ENCODE measurements around the gene KRTAP10-1. TPM values are rescaled to one million over a fixed set of nuclear protein-coding genes. Genes with fewer than 3 reads are reported as not detected.

KRTAP10-1 gene
- total RNA-seq, 6 donors from 2014 or later = not detected

DNA sequence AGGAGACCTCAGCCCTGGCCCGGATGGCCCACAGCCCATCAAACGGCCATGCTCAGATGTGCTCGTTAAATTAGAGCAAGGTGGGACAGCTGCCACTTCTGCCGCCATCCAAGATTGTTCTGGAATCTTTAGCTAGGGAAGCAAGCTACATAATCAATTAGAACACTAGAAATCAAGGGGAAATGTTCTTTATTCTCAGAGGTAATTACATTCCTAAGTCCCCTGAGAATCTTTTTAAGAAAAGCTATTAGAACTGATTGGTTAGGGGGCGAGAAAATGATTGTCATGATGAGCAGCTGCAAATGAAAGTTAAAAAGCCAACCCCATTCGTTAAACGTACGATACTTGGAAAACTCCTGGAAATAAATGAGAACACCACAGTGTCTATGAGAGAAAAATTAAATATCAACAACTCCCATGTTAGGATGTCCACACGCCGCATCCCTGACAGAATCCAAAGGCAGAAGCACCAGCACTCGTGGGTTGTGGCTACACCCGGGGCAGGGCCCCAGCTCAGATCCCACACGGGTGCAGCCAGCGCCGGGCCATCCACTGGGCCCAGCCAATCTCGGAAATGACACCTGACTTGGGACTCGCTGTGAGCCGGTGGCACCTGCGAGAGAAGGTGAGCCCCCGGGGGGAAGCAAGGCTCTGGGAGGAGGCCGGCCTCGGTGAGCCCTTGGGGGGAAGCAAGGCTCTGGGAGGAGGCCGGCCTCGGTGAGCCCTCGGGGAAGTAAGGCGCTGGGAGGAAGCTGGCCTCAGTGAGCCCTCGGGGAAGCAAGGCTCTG is 37.6 kb downstream of the KRTAP10-1 start:
- Histone ChIP-seq H3K27me3 (no peaks in the 10 kb centered on the region), H3K9me3 (no peaks in the 10 kb centered on the region), H3K4me1 (peaks cover 0 to 10% (median 6%) of the 10 kb centered on the region in 4 donors), H3K36me3 (no peaks in the 10 kb centered on the region), H3K27ac (no peak overlapping the region), H3K4me3 (no peak overlapping the region)
- DNase-seq (peak in 1 of 2 donors; percentile 64), ATAC-seq (ENCODE audit: low FRiP score in 2 of 2) (no peak)
- no peak for TF ChIP-seq EP300 (IDR thresholded peaks at IDR 0.05)
- TF ChIP-seq POLR2A (IDR thresholded peaks at IDR 0.05) = no peak
- no peak for TF ChIP-seq POLR2AphosphoS5 (IDR thresholded peaks at IDR 0.05)
- TF ChIP-seq, protein P1, sequence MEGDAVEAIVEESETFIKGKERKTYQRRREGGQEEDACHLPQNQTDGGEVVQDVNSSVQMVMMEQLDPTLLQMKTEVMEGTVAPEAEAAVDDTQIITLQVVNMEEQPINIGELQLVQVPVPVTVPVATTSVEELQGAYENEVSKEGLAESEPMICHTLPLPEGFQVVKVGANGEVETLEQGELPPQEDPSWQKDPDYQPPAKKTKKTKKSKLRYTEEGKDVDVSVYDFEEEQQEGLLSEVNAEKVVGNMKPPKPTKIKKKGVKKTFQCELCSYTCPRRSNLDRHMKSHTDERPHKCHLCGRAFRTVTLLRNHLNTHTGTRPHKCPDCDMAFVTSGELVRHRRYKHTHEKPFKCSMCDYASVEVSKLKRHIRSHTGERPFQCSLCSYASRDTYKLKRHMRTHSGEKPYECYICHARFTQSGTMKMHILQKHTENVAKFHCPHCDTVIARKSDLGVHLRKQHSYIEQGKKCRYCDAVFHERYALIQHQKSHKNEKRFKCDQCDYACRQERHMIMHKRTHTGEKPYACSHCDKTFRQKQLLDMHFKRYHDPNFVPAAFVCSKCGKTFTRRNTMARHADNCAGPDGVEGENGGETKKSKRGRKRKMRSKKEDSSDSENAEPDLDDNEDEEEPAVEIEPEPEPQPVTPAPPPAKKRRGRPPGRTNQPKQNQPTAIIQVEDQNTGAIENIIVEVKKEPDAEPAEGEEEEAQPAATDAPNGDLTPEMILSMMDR (IDR thresholded peaks at IDR 0.05) = no peak
- 88 to 90% methylated on average over 24 to 27 of the region's 27 CpGs for WGBS, 2 donors

DNA sequence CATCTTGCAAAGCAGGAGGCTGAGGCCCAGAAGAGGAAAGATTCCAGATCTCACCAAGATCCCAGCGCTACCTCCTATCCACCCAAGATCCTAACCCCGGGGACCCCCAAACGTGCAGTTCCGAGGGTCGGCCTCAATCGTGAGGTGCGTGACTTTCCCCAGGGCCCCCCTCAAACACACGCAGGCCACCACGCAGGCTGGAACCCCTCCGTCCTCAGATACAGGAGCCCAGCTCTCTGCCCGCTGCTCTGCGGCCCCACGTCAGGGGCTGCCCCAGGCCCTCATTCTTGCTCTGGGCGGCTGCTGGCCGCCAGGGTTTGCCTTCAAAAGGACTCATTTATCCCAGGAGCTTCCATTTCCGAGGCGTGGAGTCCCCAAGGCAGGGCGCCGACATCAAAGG is 39.9 kb downstream of the KRTAP10-1 start:
- no peaks in the 10 kb centered on the region for H3K27me3 ChIP-seq
- no peak overlapping the region for H3K27ac ChIP-seq
- peaks cover 0 to 24% (median 9%) of the 10 kb centered on the region in 4 donors for H3K4me1 ChIP-seq
- no peaks in the 10 kb centered on the region for H3K36me3 ChIP-seq
- no peak overlapping the region for H3K4me3 ChIP-seq
- WGBS, 2 donors = 83 to 88% methylated on average over 12 to 19 of the region's 19 CpGs
- DNase-seq (peak in 1 of 2 donors; percentile 53), ATAC-seq (ENCODE audit: low FRiP score in 2 of 2) (no peak)
- no peak for TF ChIP-seq EP300 (IDR thresholded peaks at IDR 0.05)
- TF ChIP-seq POLR2A (IDR thresholded peaks at IDR 0.05) = no peak
- TF ChIP-seq POLR2AphosphoS5 (IDR thresholded peaks at IDR 0.05) = no peak
- TF ChIP-seq, protein P1 (IDR thresholded peaks at IDR 0.05) = no peak
- no peaks in the 10 kb centered on the region for H3K9me3 ChIP-seq

DNA sequence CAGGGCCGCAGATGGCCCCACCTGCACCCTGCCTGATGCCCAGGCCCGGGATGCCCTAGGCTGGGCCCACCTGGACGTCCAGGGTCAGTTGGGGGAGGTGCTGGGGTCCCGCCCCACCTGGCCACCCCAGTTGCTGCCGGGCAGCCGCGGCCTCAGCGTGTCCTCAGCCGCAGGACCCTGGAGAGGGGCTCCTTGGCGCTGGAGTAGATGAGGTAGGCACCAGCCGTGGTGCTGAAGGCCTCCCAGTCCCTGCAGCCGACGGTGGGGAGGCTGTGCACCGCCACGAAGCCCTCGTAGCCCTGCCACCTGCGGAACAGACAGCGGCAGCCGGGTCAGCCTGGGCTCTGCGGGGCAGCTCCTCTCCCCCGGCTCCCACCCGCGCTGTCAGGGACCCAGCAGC is 40.4 kb downstream of the KRTAP10-1 start:
- Histone ChIP-seq H3K4me3 (no peak overlapping the region), H3K9me3 (no peaks in the 10 kb centered on the region), H3K27me3 (no peaks in the 10 kb centered on the region), H3K36me3 (no peaks in the 10 kb centered on the region), H3K4me1 (peaks cover 0 to 24% (median 9%) of the 10 kb centered on the region in 4 donors), H3K27ac (no peak overlapping the region)
- ATAC-seq (ENCODE audit: low FRiP score in 2 of 2) (peak in 1 of 2 donors; percentile 34), DNase-seq (peak in 1 of 2 donors; percentile 80)
- TF ChIP-seq, protein P1 (IDR thresholded peaks at IDR 0.05) = no peak
- TF ChIP-seq POLR2AphosphoS5 (IDR thresholded peaks at IDR 0.05) (no peak), POLR2A (IDR thresholded peaks at IDR 0.05) (no peak), EP300 (IDR thresholded peaks at IDR 0.05) (no peak)
- 89% methylated on average over 11 of the region's 23 CpGs; no CpG with 5 or more reads in 1 of the 2 donors for WGBS, 2 donors

DNA sequence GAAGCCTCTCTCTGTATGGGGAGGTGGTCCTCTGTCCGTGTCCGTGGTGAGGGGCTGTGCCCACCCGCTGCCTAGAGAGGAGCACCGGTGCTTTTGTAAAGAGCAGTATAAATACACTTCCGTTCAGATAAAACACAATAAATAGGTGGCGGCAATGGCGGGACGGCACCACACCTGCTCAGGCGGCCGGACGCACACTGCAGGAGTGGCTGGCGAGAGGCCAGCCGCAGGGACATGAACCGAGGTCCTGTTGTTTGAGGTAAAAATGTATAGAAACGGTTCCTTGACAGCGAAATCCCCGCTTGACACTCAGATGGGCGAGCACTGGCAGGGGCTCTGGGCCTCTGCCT is 40.8 kb downstream of the KRTAP10-1 start:
- peaks cover 0 to 24% (median 9%) of the 10 kb centered on the region in 4 donors for H3K4me1 ChIP-seq
- 72 to 84% methylated on average over 16 to 18 of the region's 18 CpGs for WGBS, 2 donors
- TF ChIP-seq POLR2A (IDR thresholded peaks at IDR 0.05) = no peak
- H3K36me3 ChIP-seq = no peaks in the 10 kb centered on the region
- H3K27ac ChIP-seq = no peak overlapping the region
- peak in 1 of 2 donors; percentile 54 for DNase-seq
- no peaks in the 10 kb centered on the region for H3K27me3 ChIP-seq
- no peaks in the 10 kb centered on the region for H3K9me3 ChIP-seq
- no peak overlapping the region for H3K4me3 ChIP-seq
- ATAC-seq (ENCODE audit: low FRiP score in 2 of 2) = no peak

DNA sequence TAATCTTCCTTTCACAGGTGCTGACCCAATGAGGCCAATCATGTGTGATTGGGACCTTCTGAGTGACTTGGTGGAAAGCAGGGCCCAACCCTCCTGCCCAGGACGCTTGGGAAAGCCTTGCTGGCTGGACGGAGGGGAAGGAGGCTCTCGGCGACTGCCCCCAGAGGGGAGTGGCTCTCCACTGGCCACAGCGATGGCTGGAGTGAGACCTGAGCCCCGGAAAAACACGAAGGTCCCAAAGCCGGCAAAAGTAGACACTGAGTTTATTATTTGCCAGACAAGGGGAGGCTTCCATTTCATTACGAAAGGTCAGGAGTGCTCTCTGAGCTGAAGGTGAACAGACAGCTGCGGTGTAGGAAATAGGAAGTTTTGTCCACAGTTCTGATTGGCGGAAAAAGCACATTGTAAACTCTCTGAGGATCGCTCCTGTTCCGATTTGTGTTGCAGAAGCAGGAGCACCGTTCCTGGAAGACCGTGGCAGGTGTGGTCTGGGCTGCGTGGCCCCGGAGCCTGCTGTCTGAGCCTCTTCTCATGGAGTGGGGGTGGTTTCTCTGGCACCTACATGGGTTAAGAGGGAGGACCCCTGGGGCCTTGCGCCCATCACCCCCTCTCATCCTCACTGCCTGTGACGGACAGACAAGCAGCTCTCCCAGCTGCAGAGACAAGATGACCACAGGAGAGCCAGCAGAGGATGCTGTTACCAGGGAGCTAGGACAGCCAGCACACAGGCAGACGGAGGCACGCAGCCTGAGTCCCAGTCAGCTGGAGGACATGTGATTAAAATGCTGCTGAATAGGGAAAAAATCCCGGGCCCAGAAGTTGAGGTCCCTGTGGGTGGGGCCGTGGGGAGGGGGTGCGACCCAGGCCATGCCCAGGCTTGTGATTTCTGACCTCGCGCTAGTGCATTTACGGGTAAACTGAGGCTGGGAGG is 41.5 kb downstream of the KRTAP10-1 start:
- Histone ChIP-seq H3K4me3 (no peak overlapping the region), H3K27ac (peak overlapping the region in 1 of 4 donors; percentile 42), H3K4me1 (peaks cover 0 to 24% (median 9%) of the 10 kb centered on the region in 4 donors), H3K9me3 (peaks cover 0 to 3% (median under 1%) of the 10 kb centered on the region in 4 donors), H3K36me3 (no peaks in the 10 kb centered on the region), H3K27me3 (no peaks in the 10 kb centered on the region)
- WGBS, 2 donors = 69% methylated on average over 18 to 27 of the region's 27 CpGs
- DNase-seq (no peak), ATAC-seq (ENCODE audit: low FRiP score in 2 of 2) (no peak)
- TF ChIP-seq POLR2A (IDR thresholded peaks at IDR 0.05) (no peak), EP300 (IDR thresholded peaks at IDR 0.05) (no peak), POLR2AphosphoS5 (IDR thresholded peaks at IDR 0.05) (no peak)
- TF ChIP-seq, protein P1 (IDR thresholded peaks at IDR 0.05) = no peak
